Mesothelial cell of epicardium (in vitro differentiated cells): ENCODE data around the gene RPS6KC1. TPM values are rescaled to one million over a fixed set of nuclear protein-coding genes. Genes with fewer than 3 reads are reported as not detected.

Experiments
- DNase-seq, 2 experiments: peaks; one replicate each; pipeline ENCODE4 v3.0.0; 2021; ENCODE audit warnings: low spot score in 2 of 2; ENCODE audit not compliant: unreplicated experiment in 2 of 2
- H3K27ac Mint-ChIP-seq: 2 replicates; pipeline ENCODE4 v1.8.0; 2021; ENCODE audit warnings: mixed read lengths
- H3K27me3 Mint-ChIP-seq: 2 replicates; pipeline ENCODE4 v1.8.0; 2021; ENCODE audit warnings: low read depth, mixed read lengths
- H3K36me3 Mint-ChIP-seq: 2 replicates; pipeline ENCODE4 v1.8.0; 2021; ENCODE audit warnings: mixed read lengths
- H3K4me1 Mint-ChIP-seq: 2 replicates; pipeline ENCODE4 v1.8.0; 2021; ENCODE audit warnings: mixed read lengths
- H3K4me3 Mint-ChIP-seq: 2 replicates; pipeline ENCODE4 v1.8.0; 2021; ENCODE audit warnings: mild to moderate bottlenecking, moderate library complexity, mixed read lengths
- H3K9me3 Mint-ChIP-seq: 2 replicates; pipeline ENCODE4 v1.8.0; 2021; ENCODE audit warnings: mixed read lengths
- CTCF ChIP-seq: fragments of 200-600 bp; sonication (generic); IDR thresholded peaks from one replicate; pipeline ENCODE4 v1.5.0; 2021; ENCODE audit warnings: antibody characterized with exemption; ENCODE audit not compliant: unreplicated experiment
- total RNA-seq: library from RNA; stranded (reverse); gene quantifications from 3 replicates; pipeline ENCODE4 v1.2.1, GENCODE V29; 2021

RPS6KC1 gene
- total RNA-seq, 1 donor from 2014 or later = 28.5 TPM

GRCh38 chr1:213273546-213273945 is 222.5 kb downstream of the RPS6KC1 start:
- Mint-ChIP-seq H3K27ac (no peak overlapping the region), H3K4me1 (no peaks in the 10 kb centered on the region), H3K27me3 (no peaks in the 10 kb centered on the region), H3K36me3 (peaks cover 44% of the 10 kb centered on the region), H3K4me3 (no peak overlapping the region), H3K9me3 (peaks cover 14% of the 10 kb centered on the region)
- no peak for TF ChIP-seq CTCF
- DNase-seq = no peak

- DNase-seq = no peak
- H3K9me3 Mint-ChIP-seq = peaks cover 13% of the 10 kb centered on the region
- TF ChIP-seq CTCF = no peak
- H3K4me1 Mint-ChIP-seq = no peaks in the 10 kb centered on the region
- H3K36me3 Mint-ChIP-seq = peaks cover 40% of the 10 kb centered on the region
- H3K4me3 Mint-ChIP-seq = no peak overlapping the region
- H3K27me3 Mint-ChIP-seq = no peaks in the 10 kb centered on the region
- no peak overlapping the region for H3K27ac Mint-ChIP-seq
Observed at GRCh38 chr1:213274140-213274539, 223.1 kb downstream of the RPS6KC1 start.

GRCh38 chr1:213275293-213275692 is 224.3 kb downstream of the RPS6KC1 start:
- Mint-ChIP-seq H3K27ac (no peak overlapping the region), H3K4me3 (no peak overlapping the region), H3K4me1 (no peaks in the 10 kb centered on the region), H3K36me3 (peaks cover 35% of the 10 kb centered on the region), H3K27me3 (no peaks in the 10 kb centered on the region), H3K9me3 (peaks cover 6% of the 10 kb centered on the region)
- no peak for TF ChIP-seq CTCF
- DNase-seq = no peak

- Mint-ChIP-seq H3K4me3 (no peak overlapping the region), H3K27ac (no peak overlapping the region), H3K27me3 (no peaks in the 10 kb centered on the region), H3K4me1 (no peaks in the 10 kb centered on the region), H3K36me3 (peaks cover 28% of the 10 kb centered on the region), H3K9me3 (no peaks in the 10 kb centered on the region)
- no peak for DNase-seq
- TF ChIP-seq CTCF = no peak
Observed at GRCh38 chr1:213276236-213276635, 225.2 kb downstream of the RPS6KC1 start.

- no peak for DNase-seq
- Mint-ChIP-seq H3K27me3 (no peaks in the 10 kb centered on the region), H3K4me1 (peaks cover 4% of the 10 kb centered on the region), H3K36me3 (peaks cover 28% of the 10 kb centered on the region), H3K4me3 (no peak overlapping the region), H3K27ac (no peak overlapping the region), H3K9me3 (no peaks in the 10 kb centered on the region)
- no peak for TF ChIP-seq CTCF
Observed at GRCh38 chr1:213277036-213277435, 226.0 kb downstream of the RPS6KC1 start.

- TF ChIP-seq CTCF = no peak
- no peak overlapping the region for H3K27ac Mint-ChIP-seq
- H3K27me3 Mint-ChIP-seq = no peaks in the 10 kb centered on the region
- DNase-seq = no peak
- H3K36me3 Mint-ChIP-seq = peaks cover 11% of the 10 kb centered on the region
- peaks cover 6% of the 10 kb centered on the region for H3K4me1 Mint-ChIP-seq
- peaks cover 10% of the 10 kb centered on the region for H3K9me3 Mint-ChIP-seq
- no peak overlapping the region for H3K4me3 Mint-ChIP-seq
Observed at GRCh38 chr1:213279410-213279809, 228.4 kb downstream of the RPS6KC1 start.
